ENCODE results near the gene HS3ST3A1.

HS3ST3A1 gene

DNA sequence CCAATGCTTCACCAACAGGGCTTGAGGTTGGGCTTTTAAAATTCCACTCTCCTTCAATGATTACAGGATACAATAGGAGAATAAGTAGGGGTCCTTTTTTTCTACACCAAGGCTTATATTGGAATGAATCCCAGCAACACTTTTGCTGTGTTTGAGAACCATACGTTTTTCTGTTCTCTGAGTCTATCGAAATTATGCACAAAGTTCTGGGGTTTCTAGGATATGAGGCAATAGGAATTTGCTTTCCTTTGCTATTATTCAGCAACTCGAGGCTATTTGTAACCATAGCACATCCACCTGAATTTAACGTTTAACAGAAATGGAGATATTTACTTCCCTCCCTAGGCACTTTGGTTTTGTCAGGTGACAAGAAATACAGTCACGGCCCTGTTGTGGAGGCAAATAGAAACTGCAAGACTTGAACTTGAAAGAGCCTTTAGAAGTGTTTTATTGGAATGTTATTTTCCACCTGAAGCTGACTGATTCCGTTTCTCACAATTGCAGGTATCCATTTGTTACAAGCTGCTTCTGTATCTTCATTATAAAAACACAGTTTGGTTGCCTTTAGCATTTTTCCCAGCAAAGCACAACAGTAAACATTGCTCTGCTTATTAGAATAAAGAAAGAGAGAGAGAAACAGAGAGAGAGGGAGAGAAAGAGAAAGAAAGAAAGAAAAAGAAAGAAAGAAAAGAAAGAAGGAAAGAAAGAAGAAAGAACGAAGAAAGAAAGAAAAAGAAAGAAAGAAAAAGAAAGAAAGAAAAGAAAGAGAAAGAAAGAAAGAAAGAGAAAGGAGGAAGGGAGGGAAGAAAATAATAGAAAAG lies 109.6 kb downstream of the HS3ST3A1 start:
- no peak for DNase-seq (ENCODE audit: low read depth in 2 of 2)

DNA sequence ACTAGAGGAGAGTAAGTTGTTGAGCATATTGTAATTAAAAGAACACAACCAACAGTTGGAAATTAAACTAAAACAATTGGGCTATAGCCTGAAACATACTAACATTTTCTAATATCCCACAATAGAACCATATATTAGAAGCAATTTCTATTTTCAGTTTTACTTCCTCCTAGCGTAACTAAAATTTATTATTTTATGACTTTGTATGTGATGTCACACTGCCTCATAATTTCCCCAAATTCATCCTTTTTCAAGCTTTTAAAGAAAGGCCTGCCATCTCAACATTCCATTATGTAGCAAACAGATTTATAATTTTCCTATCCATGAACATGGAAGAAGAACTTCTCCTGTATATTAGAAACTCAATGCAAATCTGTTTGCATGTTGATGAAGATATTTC lies 110.2 kb downstream of the HS3ST3A1 start:
- DNase-seq (ENCODE audit: low read depth in 2 of 2) = no peak

- DNase-seq (ENCODE audit: low read depth in 2 of 2) = no peak
These were observed 110.7 kb downstream of the HS3ST3A1 start for GRCh38 chr17:13490906-13491482.

DNA sequence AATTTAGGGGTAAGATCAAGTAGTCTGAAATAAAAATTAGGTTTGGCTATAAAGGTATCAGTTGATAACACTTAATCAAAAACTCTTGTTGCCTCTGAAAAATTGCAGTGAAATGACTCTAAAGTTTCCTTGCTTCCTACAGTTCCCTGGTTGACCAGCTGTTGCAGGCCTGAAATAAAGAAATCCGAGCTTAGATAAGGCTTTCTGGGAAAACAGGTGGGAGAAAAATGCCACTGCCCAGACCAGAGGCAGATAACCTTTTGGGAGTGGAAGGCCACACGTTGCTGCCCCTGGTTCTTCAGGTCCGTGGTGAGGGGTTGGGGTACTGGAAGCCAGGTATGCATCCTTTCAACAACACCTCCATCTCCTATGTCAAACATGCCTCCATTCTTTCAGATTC lies 111.3 kb downstream of the HS3ST3A1 start:
- no peak for DNase-seq (ENCODE audit: low read depth in 2 of 2)

DNA sequence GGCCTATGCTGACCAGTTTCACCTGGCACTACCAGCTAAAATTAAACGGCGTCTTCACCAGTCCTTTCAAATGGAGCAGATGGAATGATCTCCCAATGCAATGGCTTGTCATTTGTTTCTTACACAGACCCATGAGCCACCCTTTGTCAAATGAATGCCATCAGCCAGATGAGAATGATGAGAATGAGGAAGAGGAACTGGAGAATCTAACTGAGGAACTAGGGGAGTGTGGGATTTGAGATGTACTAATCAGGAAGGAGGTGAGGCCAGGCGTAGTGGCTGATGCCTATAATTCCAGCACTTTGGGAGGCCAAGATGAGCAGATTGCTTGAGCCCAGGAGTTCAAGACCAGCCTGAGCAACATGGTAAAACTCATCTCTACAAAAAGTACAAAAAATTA lies 116.4 kb downstream of the HS3ST3A1 start:
- no peak for DNase-seq (ENCODE audit: low read depth in 2 of 2)

- no peak for DNase-seq (ENCODE audit: low read depth in 2 of 2)
These were observed 117.7 kb downstream of the HS3ST3A1 start for GRCh38 chr17:13484020-13484419.

DNA sequence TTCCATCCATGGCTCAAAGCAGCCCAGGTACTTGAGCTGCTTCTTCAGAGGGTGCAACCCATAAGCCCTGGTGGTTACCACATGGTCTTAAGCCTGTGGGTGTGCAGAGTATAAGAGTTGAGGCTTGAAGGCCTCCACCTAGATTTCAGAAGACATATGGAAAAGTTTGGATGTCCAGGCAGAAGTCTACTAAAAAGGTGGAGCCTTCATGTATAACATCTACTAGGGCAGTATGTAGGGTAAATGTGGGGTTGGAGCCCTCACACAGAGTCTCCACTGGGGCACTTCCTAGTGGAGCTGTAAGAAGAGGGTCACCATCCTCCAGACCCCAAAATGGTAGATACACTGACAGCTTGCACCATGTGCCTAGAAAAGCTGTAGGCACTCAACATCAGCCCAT lies 120.9 kb downstream of the HS3ST3A1 start:
- no peak for DNase-seq (ENCODE audit: low read depth in 2 of 2)

GRCh38 chr17:13478326-13478830 lies 123.4 kb downstream of the HS3ST3A1 start:
- DNase-seq (ENCODE audit: low read depth in 2 of 2) = no peak

DNA sequence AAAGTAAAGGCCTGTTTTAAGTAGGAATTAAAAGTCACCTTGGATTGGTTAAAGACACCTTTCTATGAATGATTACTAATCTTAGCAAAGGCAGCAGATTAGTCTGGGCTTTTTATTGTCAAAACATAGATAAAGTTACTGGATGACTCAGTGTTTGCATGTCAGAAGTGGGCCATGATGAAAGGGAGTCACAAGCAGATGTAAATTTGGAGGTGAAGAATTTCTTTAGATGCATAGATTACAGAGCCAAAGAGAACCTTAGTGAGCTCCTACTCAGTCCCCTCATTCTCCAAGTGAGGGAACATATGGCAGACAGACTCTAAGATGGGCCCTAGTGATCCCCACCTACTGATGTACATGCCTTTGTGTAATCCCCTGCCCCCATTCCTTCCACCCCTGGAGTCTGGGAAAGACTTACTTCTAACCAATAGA lies 124.5 kb downstream of the HS3ST3A1 start:
- no peak for DNase-seq (ENCODE audit: low read depth in 2 of 2)

DNA sequence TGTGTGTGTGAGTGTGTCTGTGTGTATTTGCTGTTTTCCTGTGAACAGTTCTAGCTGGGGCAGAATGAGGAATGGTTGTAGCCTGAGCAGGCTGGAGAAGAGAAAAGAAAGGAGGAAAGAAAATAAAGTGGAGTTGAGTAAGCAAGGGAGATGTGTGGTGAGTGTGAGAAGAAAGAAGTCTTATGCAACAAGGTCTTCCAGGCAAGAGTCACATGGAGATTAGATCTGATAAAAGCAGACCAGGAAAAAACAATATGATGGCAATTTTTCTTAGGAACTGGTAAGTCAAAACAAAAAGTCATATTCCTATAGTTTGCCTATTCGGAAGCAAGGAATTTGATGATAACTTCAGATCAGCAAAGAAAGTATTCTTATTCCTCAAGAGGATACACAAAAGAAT lies 125.0 kb downstream of the HS3ST3A1 start:
- DNase-seq (ENCODE audit: low read depth in 2 of 2) = no peak

DNA sequence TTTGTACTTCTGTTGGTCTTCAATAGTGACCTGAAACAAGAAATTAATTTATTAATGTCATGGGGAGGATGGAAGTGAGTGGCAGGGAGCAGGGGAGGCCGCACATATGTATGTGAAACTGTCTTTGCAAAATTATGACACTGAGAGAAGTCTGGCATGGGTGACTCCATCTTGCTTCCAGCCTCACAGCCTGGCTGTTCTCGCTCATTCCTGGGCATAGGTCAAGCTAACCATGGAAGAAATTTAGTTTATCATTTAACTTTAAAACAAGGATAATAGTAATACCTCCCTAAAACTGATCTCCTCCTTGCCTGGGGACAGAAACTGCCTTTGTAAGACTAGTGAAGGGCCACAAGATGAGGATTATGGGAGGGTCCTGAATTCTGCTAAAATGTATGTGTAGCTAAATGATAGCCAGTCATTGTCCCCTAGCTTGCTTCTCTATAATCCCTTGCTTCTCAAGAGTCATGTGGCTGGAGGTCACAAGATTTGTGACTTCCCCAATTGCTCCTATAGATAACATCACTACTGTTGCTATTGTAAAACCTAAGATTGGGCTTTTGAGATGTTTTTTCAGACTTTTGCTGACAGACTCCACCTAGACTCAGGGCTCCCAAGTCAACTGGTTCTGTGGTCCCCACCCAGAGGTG lies 126.0 kb downstream of the HS3ST3A1 start:
- no peak for DNase-seq (ENCODE audit: low read depth in 2 of 2)

GRCh38 chr17:13474073-13474800 lies 127.5 kb downstream of the HS3ST3A1 start:
- DNase-seq (ENCODE audit: low read depth in 2 of 2) = no peak

- DNase-seq (ENCODE audit: low read depth in 2 of 2) = no peak
These were observed 136.1 kb downstream of the HS3ST3A1 start for GRCh38 chr17:13465678-13466077.

DNA sequence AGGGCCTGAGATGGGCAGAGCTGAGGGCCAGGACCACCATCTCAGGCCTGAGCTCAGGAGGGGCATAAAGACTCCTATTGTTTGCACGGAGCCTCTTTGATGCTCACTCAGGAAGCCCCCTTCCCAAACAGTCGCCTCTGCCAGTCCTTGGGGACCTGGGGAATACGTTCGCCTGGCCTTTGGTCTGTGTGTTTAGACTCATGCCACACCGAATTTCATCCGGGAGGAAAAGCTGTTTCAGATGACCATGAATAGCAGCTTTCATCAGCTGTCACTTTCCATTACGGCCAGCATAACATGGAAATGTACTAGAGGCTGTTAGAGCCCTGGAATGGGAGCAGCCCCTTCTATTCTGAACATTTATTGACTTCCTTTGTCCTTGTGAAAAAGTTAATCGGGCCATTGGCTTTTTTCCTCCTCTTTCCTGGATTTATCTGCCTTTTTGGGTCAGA lies 139.0 kb downstream of the HS3ST3A1 start:
- no peak for DNase-seq (ENCODE audit: low read depth in 2 of 2)

DNA sequence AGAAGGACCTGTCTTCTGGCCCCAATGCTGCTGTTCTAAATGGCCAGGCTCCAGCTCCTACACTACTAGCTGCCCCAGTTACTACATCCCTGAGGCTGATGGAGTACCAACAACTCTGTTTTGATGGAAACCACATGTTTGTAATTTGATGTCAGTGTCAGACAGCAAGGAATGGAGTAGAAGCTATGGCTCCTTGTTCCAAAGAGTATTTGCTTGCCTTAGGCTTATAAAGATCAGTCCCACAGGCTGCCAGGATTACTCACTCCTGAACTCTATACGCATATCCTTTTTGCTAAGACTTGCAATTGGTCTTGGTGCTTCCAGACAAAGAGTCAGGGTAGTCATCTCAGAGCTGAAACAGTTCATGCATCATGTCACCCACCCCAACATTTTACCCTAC lies 139.6 kb downstream of the HS3ST3A1 start:
- no peak for DNase-seq (ENCODE audit: low read depth in 2 of 2)

DNA sequence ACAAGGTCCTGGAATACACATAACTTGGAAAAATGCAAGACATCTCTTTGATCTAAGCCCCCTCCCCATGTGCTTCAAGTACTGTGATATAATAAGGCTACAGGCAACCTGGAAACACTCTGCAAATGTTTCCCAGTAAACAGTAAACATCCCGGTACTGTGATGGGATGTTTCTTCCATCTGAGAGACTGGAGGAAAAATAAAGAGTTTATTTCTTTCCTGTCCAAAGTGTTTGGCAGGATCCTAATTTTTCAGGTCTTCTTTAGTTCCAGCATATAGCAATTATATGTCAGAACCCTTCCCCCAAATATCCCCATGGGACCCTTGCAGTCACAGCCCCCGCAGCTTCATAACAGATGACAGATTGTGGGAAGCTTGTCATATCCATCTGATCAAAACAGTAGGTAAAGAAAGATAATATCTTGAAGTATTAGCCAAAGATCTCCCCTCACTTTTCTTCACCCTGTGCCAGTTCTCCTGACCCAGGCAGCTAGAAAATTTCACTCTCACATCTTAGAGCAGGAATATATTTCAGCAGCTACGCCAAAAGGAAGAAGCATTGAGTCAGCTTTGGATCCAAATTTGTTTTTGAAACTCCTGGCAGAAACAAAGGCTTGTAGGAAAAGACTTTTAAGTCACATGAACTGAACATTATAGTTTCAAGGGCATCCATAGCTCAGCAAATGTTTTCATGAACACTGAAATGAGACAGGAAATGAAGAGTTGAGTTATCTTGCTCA lies 141.3 kb downstream of the HS3ST3A1 start:
- DNase-seq (ENCODE audit: low read depth in 2 of 2) = no peak

DNA sequence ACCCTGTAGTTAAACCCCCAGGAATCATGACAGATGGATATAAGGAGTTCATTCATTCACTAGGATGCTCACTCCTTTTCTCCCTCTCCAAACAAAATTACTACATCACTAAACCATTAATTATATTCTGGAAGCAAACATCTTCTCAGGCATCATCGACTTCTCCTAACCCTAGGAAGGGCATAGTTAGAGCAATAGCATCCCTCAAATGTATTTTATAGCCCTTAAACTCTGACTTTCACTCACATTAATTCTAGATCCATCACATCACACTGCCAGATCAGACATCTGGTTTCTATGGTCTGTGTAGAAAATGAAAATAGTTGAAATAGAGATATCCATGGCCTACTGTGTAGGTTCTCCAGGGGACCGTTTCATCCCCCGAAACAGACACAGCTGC lies 143.9 kb downstream of the HS3ST3A1 start:
- no peak for DNase-seq (ENCODE audit: low read depth in 2 of 2)

Data from stimulated activated CD8-positive, alpha-beta memory T cell treated with anti-CD3 and anti-CD28 coated beads, Interleukin-2, amount 100 ng/mL, for 48 hours (primary cell).